H1 (cell line): ENCODE data around the gene YWHAE. TPM values are rescaled to one million over a fixed set of nuclear protein-coding genes. Genes with fewer than 3 reads are reported as not detected.
"Not testable (repeated sequence)": the region's sequence is repeated elsewhere in the genome, so short reads cannot be mapped to it uniquely, and the experiment has no call there.

ENCODE experiments used
- CTCF ChIA-PET: fragments of 300-600 bp; sonication (Branson Sonifier 250); formaldehyde crosslinking; loops from one replicate; lab custom pipeline; 2021; ENCODE audit not compliant: partially characterized antibody; lab: Charles Lee
- POLR2A ChIA-PET: fragments of 300-600 bp; sonication (Branson Sonifier 250); formaldehyde crosslinking; loops from one replicate; lab custom pipeline; 2021; ENCODE audit warnings: inconsistent platforms; ENCODE audit not compliant: partially characterized antibody; lab: Charles Lee
- DNase-seq, 2 experiments: peaks; one replicate each; pipeline versions ENCODE4 v3.0.0 to v3.0.0-alpha.2; 2010 to 2022; ENCODE audit warnings: low spot score in 2 of 2, low read depth in 1 of 2, mixed read lengths in 1 of 2
- FAIRE-seq: peaks from 2 replicates; lab custom pipeline; 2011; peaks lifted over from hg19 to GRCh38; lab: Jason Lieb, UNC
- H2AFZ ChIP-seq: 2 replicates; pipeline ENCODE4 v1.8.1; 2012; ENCODE audit warnings: low read length, inconsistent platforms
- H2AK5ac ChIP-seq: 2 replicates; pipeline ENCODE4 v1.6.1; 2013; ENCODE audit warnings: low read depth, low read length
- H2BK120ac ChIP-seq: replicated peaks from 2 replicates; pipeline ENCODE3; 2013; ENCODE audit warnings: low read depth, low read length, inconsistent platforms
- H2BK12ac ChIP-seq: 2 replicates; pipeline ENCODE4 v1.6.1; 2013; ENCODE audit warnings: low read depth, low read length
- H2BK15ac ChIP-seq: 2 replicates; pipeline ENCODE4 v1.6.1; 2013; ENCODE audit warnings: low read length
- H2BK20ac ChIP-seq: 2 replicates; pipeline ENCODE4 v1.6.1; 2013; ENCODE audit warnings: low read length
- H2BK5ac ChIP-seq: 2 replicates; pipeline ENCODE4 v1.6.1; 2013; ENCODE audit warnings: low read depth, low read length
- H3K14ac ChIP-seq: 2 replicates; pipeline ENCODE4 v1.6.1; 2013; ENCODE audit warnings: inconsistent platforms; ENCODE audit not compliant: insufficient read length
- H3K18ac ChIP-seq: 2 replicates; pipeline ENCODE4 v1.6.1; 2013; ENCODE audit warnings: low read length; ENCODE audit errors: extremely low read depth
- H3K23ac ChIP-seq: 2 replicates; pipeline ENCODE4 v1.6.1; 2013; ENCODE audit warnings: inconsistent platforms; ENCODE audit not compliant: insufficient read length
- H3K23me2 ChIP-seq: 2 replicates; pipeline ENCODE4 v1.6.1; 2013; ENCODE audit warnings: low read depth, low read length
- H3K27ac ChIP-seq: 2 replicates; pipeline ENCODE4 v1.6.1; 2011; ENCODE audit warnings: low read depth, low read length, inconsistent platforms
- H3K27me3 ChIP-seq, 4 experiments: replicated peaks in 1 of 4; 1 replicate in 1 of 4; 2 replicates in 3 of 4; pipeline versions ENCODE4 v1.6.1 to v1.8.1; 2011 to 2013; ENCODE audit warnings: low read length in 3 of 4, mild to moderate bottlenecking in 3 of 4, inconsistent platforms in 2 of 4, mixed read lengths in 2 of 4, moderate library complexity in 1 of 4; ENCODE audit not compliant: control insufficient read depth in 3 of 4, insufficient read depth in 3 of 4; ENCODE audit errors: extremely low read depth in 1 of 4
- H3K36me3 ChIP-seq, 4 experiments: 2 replicates each; pipeline versions ENCODE4 v1.6.1 to v1.8.1; 2011 to 2013; ENCODE audit warnings: mild to moderate bottlenecking in 4 of 4, low read length in 3 of 4, moderate library complexity in 2 of 4, control low read depth in 1 of 4, inconsistent platforms in 1 of 4; ENCODE audit not compliant: insufficient read depth in 4 of 4, control insufficient read depth in 2 of 4
- H3K4ac ChIP-seq: replicated peaks from 2 replicates; pipeline ENCODE3; 2013; ENCODE audit warnings: low read length, low read depth, mixed read lengths, inconsistent platforms; ENCODE audit not compliant: insufficient read length
- H3K4me1 ChIP-seq, 4 experiments: replicated peaks in 1 of 4; 1 replicate in 1 of 4; 2 replicates in 3 of 4; pipeline versions ENCODE4 v1.6.1 to v1.8.1; 2011 to 2013; ENCODE audit warnings: low read length in 3 of 4, inconsistent platforms in 2 of 4, mixed read lengths in 1 of 4; ENCODE audit not compliant: insufficient read depth in 4 of 4, control insufficient read depth in 3 of 4
- H3K4me2 ChIP-seq, 2 experiments: 2 replicates each; pipeline versions ENCODE4 v1.6.1 to v1.8.1; 2011 to 2013; ENCODE audit warnings: low read depth in 2 of 2, low read length in 2 of 2, control low read depth in 1 of 2, inconsistent platforms in 1 of 2, mild to moderate bottlenecking in 1 of 2; ENCODE audit not compliant: insufficient read depth in 1 of 2
- H3K4me3 ChIP-seq, 4 experiments: fragments of 200-600, 300-600 bp in 1 of 4; sonication (generic), shearing (Covaris generic), sonication (Bioruptor Twin) in 1 of 4; 2 replicates each; pipeline versions ENCODE4 v1.5.1 to v1.8.1; 2011 to 2016; ENCODE audit warnings: low read length in 4 of 4, low read depth in 3 of 4, control low read depth in 2 of 4, inconsistent platforms in 2 of 4, mild to moderate bottlenecking in 2 of 4, mixed read lengths in 1 of 4, moderate library complexity in 1 of 4; ENCODE audit not compliant: insufficient read depth in 2 of 4; ENCODE audit errors: extremely low read depth in 1 of 4
- H3K56ac ChIP-seq: replicated peaks from 2 replicates; pipeline ENCODE3; 2013; ENCODE audit warnings: low read depth, mild to moderate bottlenecking, mixed read lengths, low read length, inconsistent platforms; ENCODE audit not compliant: insufficient read length
- H3K79me1 ChIP-seq: 2 replicates; pipeline ENCODE4 v1.6.1; 2013; ENCODE audit warnings: low read depth, low read length, control low read depth
- H3K79me2 ChIP-seq, 2 experiments: 2 replicates each; pipeline versions ENCODE4 v1.6.1 to v1.8.1; 2012 to 2013; ENCODE audit warnings: low read length in 2 of 2, mild to moderate bottlenecking in 2 of 2, inconsistent platforms in 1 of 2; ENCODE audit not compliant: insufficient read depth in 2 of 2, control insufficient read depth in 1 of 2
- H3K9ac ChIP-seq, 4 experiments: replicated peaks in 1 of 4; 1 replicate in 1 of 4; 2 replicates in 3 of 4; pipeline versions ENCODE4 v1.6.1 to v1.8.1; 2011 to 2013; ENCODE audit warnings: low read depth in 3 of 4, low read length in 3 of 4, control low read depth in 2 of 4, mild to moderate bottlenecking in 2 of 4, moderate library complexity in 2 of 4, inconsistent platforms in 1 of 4; ENCODE audit errors: extremely low read depth in 1 of 4
- H3K9me3 ChIP-seq, 2 experiments: 2 replicates each; pipeline versions ENCODE4 v1.6.1 to v1.8.1; 2012 to 2013; ENCODE audit warnings: mild to moderate bottlenecking in 2 of 2, moderate library complexity in 2 of 2, control low read depth in 1 of 2, inconsistent platforms in 1 of 2, low read depth in 1 of 2, low read length in 1 of 2, mixed read lengths in 1 of 2; ENCODE audit not compliant: insufficient read depth in 2 of 2
- H4K20me1 ChIP-seq, 2 experiments: replicated peaks in 1 of 2; 2 replicates each; pipeline versions ENCODE3 to v1.8.1; 2011 to 2013; ENCODE audit warnings: inconsistent platforms in 2 of 2, low read length in 2 of 2, mild to moderate bottlenecking in 1 of 2; ENCODE audit not compliant: insufficient read depth in 2 of 2, control insufficient read depth in 1 of 2
- H4K5ac ChIP-seq: 2 replicates; pipeline ENCODE4 v1.6.1; 2013; ENCODE audit warnings: low read length, low read depth, mixed read lengths, inconsistent platforms; ENCODE audit not compliant: insufficient read length
- H4K8ac ChIP-seq: 2 replicates; pipeline ENCODE4 v1.8.0; 2013; ENCODE audit warnings: mild to moderate bottlenecking, moderate library complexity, low read length, inconsistent platforms; ENCODE audit not compliant: insufficient read depth; ENCODE audit errors: extremely low read depth
- H4K91ac ChIP-seq: replicated peaks from 2 replicates; pipeline ENCODE3; 2013; ENCODE audit warnings: low read length, mixed read lengths, inconsistent platforms; ENCODE audit not compliant: insufficient read length
- WGBS, 2 experiments: shearing (Covaris generic) in 1 of 2; methylation state at CpG; one replicate each; pipeline versions ENCODE4 v1.1.6 to v1.1.7; 2013 to 2015; ENCODE audit warnings: low lambda C conversion rate in 2 of 2, mixed read lengths in 2 of 2, inconsistent platforms in 1 of 2, low coverage in 1 of 2, missing lambda C conversion rate in 1 of 2; ENCODE audit not compliant: insufficient replicate concordance in 2 of 2, insufficient coverage in 1 of 2, insufficient read length in 1 of 2; ENCODE audit errors: extremely low coverage in 1 of 2, missing lambda C conversion rate in 1 of 2; 5-methylcytosine and 5-hydroxymethylcytosine counted together
- polyA plus RNA-seq, 7 experiments: library from polyadenylated mRNA; depleted of rRNA in 3 of 7; stranded (reverse) in 5 of 7; unstranded in 2 of 7; fragments of >200 nt in 5 of 7; fragments of 200-250 nt in 2 of 7; gene quantifications; 1 replicate in 5 of 7; 2 replicates in 1 of 7; 4 replicates in 1 of 7; pipeline versions ENCODE4 v1.2.1 to v1.2.3, GENCODE V29; 2011 to 2013; ENCODE audit warnings: missing spikeins in 2 of 7, mixed read lengths in 2 of 7
- total RNA-seq: library from RNA; stranded (reverse); fragmentation: NEBNext Ultra II Directional; extraction: Animal tissue kit (Norgen Biotek cat#: 25700); gene quantifications from 2 replicates; pipeline ENCODE4 v1.2.1, GENCODE V29; 2021

YWHAE gene
- total and polyA plus RNA-seq, 2 of the 8 experiments (the other 6 are each of a cell fraction or from before 2014, with no cell fraction given), result 559 to 1,186 TPM

GRCh38 chr17:1395876-1396665 lies 4.0 kb downstream of the YWHAE start:
- not testable (repeated sequence) for H3K4me3 ChIP-seq, H2AK5ac ChIP-seq, H3K36me3 ChIP-seq, H3K14ac ChIP-seq, H4K8ac ChIP-seq, H4K91ac ChIP-seq, H2BK5ac ChIP-seq, H2BK20ac ChIP-seq, H3K56ac ChIP-seq, H3K23me2 ChIP-seq, H3K4me2 ChIP-seq, H3K4ac ChIP-seq, H3K18ac ChIP-seq, H4K5ac ChIP-seq, H2AFZ ChIP-seq, H2BK120ac ChIP-seq, H3K27me3 ChIP-seq, H3K79me1 ChIP-seq, H2BK15ac ChIP-seq, DNase-seq, H2BK12ac ChIP-seq, H3K9ac ChIP-seq, FAIRE-seq, H3K23ac ChIP-seq, H3K27ac ChIP-seq, H3K9me3 ChIP-seq
- peaks cover 82 to 87% of the 10 kb centered on the region in 2 experiments for H3K79me2 ChIP-seq
- peaks cover 6 to 15% (median 12%) of the 10 kb centered on the region in 4 experiments for H3K4me1 ChIP-seq
- H4K20me1 ChIP-seq, result peaks cover 32 to 36% of the 10 kb centered on the region in 2 experiments
- POLR2A ChIA-PET, result interaction anchor here (0.6 to 11.1 kb wide), 25 partner anchors 8 to 1355 kb away, joined by 3 to 82 read pairs (median 4); partner anchors contain the start of gene MYO1C
- WGBS, 2 experiments, result 95% methylated on average over 21 of the region's 26 CpGs; no CpG with 5 or more reads in 1 of the 2 experiments
- CTCF ChIA-PET, result interaction anchor here (1.0 to 2.8 kb wide), 3 partner anchors 8 to 31 kb away, joined by 3 to 11 read pairs (median 6); no protein-coding TSS in a partner anchor
